HG02571 (cell line): ENCODE data around the gene PCGF3.
"Not testable (repeated sequence)": the region's sequence is repeated elsewhere in the genome, so short reads cannot be mapped to it uniquely, and the experiment has no call there.

Experiments used
- ATAC-seq: cut with Tn5 transposase; IDR thresholded peaks from one replicate; pipeline ENCODE4 v1.9.1; 2021; ENCODE audit warnings: mild to moderate bottlenecking, moderate library complexity; ENCODE audit not compliant: unreplicated experiment

PCGF3 gene

DNA sequence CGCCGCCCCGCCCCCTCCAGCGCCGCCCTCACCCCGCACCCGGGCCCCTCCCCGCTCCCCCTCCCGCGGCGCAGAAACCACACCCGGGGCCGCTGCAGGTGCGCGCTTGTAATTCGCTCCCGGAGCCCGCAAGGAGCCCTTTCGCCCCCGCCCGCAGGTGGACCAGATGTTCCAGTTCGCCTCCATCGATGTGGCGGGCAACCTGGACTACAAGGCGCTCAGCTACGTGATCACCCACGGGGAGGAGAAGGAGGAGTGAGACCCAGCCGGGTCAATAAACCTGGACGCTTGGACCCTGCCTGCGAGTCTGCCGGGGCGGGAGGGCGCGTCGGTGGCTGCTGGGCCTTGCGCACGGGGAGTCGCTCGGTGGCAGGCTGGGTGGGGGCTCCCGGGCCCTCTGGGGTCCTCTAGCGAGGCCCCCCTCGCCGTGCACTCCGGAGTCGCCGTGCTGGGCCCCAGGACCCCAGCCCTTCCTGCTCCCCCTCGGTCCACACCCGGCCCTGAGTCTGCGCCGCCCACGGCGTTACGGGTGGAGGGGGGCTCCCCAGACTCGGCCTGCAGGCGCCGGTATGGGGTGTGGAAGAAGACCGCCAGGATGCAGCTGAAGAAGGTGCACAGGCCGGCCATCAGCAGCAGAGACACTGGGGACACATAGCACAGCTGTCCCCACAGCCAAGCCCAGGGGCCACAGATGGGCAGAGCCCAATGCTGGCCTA, 23.7 kb upstream of the PCGF3 start:
- no peak for ATAC-seq

DNA sequence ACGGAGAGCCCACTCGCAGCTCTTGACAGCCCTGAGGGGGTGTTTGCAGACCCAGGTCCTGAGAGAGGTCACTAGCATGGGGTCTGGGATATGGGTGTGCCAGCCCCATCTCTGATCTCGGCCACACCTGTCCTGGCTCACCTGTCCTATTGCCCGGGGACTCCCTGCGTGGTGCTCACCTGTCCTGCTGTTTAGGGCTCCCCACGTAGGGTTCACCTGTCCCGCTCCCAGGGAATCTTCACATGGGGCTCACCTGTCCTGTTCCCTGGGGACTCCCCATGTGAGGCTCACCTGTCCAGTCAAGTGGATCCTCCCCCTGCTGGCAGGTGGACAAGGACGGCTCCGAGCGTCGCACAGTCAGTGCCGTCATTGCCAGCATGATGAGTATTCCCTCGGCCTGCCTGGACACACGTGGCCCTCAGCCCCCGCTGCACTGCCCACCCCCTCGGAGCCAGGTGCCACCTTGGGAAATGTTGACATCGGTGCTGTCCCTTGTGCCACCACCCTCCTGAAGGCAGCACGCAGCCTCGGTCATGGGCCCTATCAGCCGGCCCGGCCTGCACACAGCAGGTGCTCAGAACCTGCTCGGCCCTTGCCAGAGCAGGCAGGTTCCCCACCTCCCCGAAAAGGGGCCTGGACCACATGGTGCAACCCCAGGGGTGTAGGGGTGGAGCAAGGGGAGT, 23.0 kb upstream of the PCGF3 start:
- no peak for ATAC-seq

DNA sequence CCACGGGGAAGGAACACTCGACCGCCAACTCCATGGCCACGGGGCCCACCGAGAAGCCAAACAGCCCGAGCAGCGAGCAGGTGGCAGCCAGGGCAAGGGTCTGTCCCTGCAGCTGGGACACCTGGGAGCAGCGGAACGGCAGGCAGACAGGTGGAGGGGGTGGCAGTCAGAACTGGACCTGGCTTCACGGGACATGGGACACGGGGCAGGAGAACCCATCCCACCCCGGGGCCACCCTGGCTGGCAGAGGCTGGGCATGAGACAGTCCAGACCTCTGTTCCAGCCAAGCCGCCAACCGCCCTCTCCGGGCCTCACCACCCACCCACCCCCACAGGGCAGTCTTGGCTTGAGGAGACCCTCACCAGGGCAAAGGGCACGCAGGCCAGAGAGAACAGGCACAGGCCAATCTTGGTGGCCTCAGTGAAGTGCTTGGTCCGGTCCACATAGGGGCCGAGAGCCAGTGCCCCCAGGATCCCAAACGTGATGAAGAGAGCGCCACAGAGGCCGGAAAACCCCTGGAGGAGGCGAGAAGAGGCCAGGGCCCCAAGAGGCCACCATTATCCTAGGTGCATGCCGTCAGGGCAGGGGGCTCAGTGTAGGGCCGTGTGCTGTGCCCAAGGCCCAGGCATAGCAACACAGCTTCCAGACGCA, 22.3 kb upstream of the PCGF3 start:
- ATAC-seq = no peak

DNA sequence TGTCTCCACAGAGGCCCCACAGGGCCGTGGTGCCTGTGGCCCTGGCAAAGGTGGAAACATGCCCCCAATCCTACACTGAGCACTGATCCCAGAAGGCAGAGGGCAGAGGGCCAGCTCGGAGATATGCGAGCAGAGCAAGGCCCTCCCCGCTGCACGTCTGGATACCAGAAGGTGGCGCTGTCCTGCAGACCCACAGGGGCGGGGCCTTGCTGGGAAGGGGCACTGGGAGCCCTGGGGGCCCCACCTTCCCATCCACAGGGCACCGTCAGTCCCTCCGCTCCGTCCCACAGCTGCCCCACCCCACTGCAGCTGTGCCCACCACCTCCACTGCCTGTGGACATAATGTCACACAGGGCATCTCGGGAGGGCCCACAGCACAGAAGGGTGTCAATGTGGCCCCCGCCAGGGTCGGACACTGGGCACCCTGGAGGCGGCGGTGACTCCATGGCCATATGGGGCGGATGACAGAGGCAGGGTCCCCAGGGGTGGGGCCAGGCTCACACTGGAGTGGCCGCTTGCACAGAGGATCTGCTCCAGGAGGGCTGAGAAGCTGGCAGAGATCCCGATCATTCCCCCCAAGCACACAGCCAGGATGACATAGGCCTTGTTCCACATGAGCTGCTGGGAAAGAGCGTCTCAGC, 21.5 kb upstream of the PCGF3 start:
- ATAC-seq = no peak

DNA sequence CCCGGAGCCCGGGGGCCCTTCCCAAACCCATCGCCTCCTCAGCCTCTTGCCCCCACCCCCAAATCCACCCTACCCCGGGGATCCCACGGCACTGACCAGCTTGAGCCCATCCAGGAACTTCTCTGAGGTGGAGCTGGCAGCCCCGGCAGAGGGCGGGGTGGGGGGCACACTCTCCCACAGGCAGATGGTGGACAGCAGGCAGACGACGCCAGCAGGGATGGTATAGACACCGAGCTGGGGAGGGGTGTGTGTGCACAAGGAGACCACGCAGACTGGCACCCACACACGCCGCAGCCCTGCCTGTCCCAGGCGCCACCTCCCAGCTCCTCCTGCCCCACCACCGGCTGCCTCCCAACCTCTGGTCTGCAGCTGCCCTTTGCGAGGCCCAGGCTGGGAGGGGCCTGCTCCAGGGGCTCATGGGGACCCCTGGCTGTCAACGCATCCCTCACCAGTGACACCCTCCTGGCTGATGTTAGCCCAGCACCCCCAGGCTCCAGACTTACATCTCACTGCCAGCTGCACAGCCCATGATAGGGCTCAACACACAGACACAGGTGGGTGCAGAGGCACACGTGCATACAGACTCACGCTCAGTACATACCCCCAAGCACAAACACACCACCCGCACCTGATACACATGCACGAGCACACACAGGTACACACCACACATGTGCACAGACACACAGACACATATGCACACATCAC, 20.9 kb upstream of the PCGF3 start:
- no peak for ATAC-seq

DNA sequence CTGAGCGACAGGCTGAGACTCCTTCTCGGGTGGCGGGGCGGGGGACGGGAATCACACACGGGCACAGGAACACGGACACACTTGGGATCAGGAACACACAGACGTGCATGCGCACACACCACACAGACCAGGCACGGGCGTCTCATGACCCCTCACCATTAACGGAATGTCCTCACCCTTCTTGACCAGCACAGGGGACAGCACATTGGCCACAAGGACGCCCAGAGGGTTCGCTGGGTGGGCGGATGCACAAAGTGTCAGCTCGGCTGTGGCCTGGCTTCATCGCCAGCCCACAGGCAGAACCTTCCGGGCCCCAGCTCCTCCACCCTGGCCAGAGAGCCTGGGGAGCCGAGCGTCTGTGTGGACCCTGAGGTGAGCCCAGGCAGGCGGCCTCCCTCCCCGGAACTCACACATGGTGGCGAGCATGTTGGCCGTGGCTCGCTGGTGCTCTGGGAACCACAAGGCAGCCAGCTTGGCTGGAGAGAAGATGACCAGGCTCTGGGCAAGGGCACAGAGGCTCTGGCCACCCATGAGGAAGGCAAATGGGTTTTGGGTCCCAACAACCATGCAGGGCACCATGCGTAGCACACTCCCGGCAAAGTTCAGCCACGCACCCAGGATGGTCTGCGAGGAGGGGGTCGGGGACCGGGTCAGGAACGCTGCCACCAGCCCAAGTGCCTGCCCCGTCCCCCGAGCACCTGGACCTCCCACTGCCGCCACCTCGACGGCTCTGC, 19.8 kb upstream of the PCGF3 start:
- ATAC-seq = no peak

DNA sequence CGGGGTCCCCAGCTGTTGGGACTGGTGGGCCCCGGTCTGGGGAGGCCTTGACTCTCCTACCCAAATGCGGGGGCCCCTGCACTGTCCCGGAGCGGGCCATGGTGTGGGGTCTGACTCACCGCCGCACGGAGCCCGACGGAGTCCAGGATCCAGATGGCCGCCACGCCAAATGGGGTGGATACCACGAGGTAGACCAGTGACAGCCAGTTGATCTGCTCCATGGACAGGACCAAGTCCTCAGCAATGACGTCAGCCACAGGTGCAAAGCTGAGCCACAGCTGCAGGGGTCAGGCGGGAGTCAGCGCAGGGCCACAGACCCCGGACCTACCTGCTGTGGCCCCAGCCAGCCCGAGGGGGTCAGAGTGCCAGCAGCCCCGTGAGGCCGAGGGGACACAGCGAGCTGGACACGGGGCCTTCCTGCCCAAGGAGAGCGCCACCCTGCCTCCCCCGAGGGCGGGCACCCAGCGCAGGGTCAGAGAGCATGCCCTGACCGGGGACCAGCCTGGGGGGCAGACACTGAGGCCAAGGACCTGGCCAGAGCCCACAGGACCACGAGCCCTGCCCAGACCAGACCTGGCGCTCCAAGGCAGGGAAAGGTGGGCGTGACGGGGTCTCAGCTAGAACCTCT, 19.1 kb upstream of the PCGF3 start:
- no peak for ATAC-seq

DNA sequence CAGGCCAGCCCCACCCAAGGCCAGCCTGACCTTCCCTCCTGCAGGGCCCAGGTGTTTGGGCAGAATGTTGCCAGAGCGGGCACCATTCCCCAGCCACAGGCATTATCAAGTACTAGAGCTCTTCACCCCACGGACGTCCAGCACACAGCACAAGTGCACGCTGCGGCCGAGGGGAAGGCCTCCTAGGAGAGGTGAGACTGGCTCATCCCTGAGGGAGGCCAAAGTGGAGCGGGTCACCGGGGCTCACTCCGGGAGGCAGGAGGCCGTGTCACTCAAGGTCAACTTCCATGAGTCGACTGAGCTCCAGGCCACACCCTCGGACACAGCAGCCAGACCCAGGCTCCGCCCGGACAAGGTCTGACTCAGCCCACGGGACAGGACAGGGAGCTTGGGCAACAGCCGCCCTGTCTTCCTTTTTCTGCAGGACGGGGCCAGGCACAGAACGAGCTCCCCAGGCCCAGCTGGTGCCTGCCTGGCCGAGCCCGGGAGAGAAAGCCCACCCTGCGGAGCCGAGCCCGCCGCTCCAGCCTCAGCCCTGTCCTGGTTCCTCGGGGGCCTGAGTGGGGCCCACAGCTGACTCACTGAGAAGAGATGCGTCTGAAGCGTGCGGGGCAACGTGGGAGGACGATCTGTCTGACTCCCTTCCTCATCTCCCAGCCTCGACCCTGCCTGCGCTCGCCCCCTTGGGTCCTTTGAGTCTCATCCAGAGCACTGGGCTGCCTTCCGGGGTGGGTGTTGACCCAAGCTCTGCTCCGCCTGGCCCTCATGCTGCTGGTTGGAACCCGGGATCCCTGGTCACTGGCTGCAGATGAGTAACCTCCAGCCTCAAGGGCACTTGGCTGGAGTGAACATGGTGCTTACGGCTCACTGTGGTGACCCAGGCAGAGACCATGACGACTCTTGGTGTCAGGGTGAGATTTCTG, 18.3 kb upstream of the PCGF3 start:
- ATAC-seq = no peak

DNA sequence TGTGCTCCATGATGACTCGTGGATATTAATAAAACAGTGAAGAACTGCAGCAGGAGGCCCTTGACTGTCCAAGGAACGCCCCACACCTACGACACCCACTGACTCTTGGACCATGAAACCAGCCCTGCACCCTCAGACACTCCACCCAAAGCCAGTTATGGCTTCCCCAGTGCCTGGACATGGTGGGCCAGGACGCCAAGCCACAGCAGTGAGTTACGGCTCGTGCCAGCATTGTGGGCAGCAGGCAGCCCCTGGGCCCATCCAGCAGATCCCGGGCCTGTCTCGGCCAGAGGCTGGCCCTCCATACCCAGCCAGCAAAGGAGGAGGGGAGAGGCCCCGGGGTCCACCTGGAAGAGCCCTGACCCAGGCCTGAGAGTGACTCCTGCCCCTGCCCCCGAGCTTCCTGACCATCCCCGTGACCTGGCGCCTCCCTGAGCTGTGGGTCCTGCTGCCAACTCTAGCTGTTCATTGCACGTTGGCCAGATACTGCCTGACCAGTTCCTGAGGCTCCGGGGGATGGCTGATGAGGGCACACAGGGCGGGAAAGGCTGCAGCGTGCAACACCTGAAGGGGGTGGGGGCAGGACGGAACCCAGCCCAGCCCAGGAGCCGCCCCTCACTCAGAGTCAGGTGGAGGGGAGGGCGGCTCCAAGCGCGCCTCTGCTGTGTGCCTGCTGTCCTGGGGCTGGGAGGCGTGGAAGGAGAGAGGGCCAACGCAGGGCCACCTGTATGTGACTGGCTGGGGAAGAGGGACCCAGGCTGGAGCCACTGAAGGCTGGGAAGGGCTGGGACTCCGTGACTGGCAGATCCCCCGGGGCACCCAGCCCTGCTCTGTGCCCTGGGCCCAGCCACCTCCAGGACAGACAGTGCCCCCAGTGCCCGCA, 17.4 kb upstream of the PCGF3 start:
- ATAC-seq = no peak

DNA sequence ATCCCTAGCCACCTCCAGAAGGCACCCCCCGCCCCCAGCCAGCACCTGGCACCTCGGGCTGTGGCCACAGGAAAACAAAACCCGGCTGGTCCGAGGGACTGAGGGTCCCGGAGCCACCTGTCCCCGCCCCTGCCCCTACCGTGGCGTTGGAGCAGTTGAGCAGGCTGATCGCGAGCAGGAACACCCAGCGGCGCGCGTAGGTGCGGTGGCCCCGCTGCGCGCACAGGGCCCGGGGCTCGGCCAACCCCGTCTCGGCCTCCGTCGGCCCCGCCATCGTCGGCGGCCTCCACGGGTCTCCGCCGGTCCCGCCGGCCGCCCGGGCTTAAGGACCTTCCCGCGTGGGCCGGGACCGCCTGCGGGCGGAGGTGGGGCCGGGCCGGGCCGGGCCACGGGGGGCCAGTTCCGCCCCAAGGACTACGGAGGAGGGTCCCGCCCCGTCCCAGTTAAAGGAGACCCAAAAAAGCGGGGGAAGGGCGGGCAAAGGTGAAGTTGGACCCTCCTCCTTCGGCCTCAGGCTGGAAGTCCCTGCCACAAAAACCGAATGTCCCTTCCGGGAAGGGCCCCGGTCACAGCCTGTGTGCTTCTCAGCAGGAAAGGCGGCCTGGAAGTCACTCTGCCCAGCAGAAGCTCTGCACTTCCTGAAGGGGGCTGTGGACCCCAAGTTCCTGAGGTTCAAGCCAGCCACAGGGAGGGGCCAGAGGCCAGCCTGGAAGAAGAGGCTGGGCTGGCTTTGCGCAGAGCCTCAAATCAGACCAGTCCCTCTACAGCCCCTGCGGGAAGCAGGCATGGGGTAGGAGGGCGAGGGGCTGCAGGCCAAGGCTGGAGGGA, 16.6 kb upstream of the PCGF3 start, which contains the start of gene SLC49A3:
Gene SLC49A3 (minus strand): TSS at position 298 of the 828 bp plus-strand sequence. CDS start 24 bp downstream, at position 274.
- ATAC-seq = no peak

DNA sequence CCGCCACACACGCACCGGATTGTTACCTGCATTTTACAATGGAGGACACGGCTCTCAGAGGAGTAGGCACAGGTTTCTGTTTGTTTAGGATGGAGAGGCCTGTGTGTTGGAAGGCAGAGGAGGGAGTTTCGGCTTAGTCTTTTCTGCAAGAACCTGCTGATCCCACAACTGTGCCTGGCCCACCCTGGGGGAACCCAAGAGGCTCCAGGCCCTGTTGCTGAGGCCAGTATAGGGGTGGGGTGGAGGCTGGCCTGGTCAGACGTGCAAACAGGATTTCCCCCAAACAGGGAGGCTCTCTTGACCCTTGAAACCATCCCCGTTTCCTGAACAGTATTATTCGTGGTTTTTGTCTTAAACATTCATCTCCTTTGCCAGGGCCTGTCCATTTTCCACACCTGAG, 15.9 kb upstream of the PCGF3 start:
- ATAC-seq = no peak

DNA sequence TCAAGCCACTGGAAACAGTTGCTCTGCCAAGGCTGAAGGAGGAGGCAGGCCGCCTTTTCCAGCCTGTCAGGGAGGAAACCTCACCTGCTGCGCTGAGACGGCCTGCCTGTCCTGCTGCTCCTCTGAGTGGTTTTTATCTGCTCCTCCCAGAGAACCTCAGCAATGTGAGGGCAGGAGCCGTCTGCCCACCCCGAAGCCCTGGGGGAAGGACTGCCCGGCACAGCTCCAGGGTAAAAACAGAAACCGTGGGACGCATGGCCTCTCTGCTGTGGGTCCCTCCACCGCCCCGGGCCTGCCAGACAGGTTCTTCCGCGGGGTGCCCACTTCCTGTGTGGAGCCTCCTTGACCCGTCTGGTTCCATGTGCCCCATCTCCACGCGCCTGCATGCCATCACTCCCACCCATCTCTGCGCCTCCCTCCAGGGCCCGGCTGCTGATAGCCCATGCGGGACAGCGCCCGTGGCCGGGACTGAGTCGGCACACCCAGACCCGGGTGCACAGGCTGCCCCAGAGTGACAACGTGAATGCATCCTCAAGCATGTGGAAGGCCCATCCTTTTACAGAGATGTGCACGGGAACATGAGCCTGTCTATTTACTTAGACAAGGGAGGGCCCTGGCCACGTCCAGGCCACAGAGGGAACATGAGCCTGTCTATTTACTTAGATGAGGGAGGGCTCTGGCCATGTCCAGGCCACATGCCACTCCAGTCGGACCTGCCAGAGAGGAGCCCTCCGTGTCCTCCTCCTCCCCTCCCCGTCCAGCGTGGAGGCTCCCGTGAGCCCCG, 12.7 kb upstream of the PCGF3 start:
- ATAC-seq = no peak

DNA sequence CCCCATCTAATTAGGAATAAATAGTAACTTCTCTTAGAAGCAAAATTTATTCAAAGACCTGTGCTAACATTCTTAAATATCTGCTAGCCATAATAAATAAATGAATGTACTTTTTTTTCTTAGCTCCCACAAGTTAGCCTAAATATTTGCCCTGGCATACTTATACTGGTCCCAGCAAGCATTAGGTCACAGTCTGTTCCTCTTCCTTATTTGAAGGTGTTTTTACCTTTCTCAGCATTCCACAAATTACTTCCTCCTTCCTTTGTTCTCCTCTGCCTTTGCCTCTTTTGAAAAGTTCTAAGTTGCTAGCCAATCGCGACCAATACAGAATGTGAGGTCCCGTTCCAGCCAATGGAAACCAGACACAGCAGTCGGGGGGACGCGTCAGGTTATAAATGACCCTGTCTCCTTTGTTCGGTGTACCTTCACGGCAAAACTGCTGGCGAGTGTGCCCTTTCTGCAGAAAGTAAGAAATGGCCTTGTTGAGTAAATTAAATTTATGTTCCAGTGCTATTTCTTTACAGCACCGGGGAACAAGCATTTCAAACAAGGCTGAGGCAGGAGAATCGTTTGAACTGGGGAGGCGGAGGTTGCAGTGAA, 11.2 kb upstream of the PCGF3 start:
- ATAC-seq = not testable (repeated sequence)

DNA sequence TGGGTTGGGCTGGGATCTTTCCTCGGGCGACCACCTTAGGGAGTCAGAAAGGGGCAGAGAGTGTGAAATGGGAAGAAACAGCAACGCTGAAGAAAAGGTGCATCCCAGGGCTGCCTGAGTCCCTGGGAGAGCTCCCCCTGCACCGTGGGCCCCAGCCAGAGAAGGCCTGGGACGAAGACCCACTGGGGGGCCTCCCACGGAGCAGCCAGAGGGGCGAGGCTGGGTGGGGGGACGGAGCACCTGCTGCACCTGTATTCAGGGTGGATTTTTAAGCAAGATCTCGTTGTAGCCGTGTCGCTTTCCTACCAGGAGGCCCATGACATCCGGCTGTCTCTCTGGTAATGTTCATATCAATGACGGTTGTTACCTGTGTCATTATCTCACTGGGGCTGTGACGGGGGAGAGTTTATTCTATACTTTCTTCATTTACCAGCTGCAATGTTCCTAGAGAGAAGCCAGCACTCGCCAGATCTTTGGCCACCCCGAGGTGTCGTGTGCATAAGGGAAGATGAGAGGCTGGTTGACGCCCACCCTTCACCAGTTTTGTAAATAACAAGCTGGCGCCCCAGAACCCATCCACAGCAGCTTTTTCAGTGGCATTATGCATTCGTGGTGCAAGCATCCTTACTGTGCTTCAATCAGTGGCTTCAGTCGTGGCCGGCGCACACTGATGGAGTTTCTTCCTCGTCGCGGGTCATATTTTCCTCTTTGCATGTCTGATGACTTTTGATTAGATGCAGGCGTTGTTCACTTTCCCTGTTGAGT, 5.6 kb upstream of the PCGF3 start:
- ATAC-seq = no peak
